GM23338 (cell line): ENCODE results near the gene KIAA1671. TPM values are rescaled to one million over a fixed set of nuclear protein-coding genes. Genes with fewer than 3 reads are reported as not detected.

Experiments
- ATAC-seq: fragments of 200-7000 bp; cut with Tn5 transposase; 3 replicates; pipeline ENCODE4 v1.9.1; 2020
- DNase-seq: peaks from one replicate; pipeline ENCODE4 v3.0.0-alpha.2; 2015; ENCODE audit warnings: low spot score
- H2AFZ ChIP-seq: fragments of 200-600 bp; sonication (generic); 2 replicates; pipeline ENCODE4 v1.8.0; 2016; ENCODE audit warnings: antibody characterized with exemption, mild to moderate bottlenecking, moderate library complexity
- H3F3A ChIP-seq: fragments of 200-600 bp; sonication (generic); replicated peaks from 2 replicates; pipeline ENCODE4 v1.8.0; 2017; ENCODE audit warnings: antibody characterized with exemption, mixed run types, low read depth
- H3K27ac ChIP-seq: fragments of 200-600 bp; sonication (generic); 2 replicates; pipeline ENCODE4 v1.6.1; 2016; ENCODE audit warnings: low read depth
- H3K27me3 ChIP-seq: fragments of 200-600 bp; sonication (generic); 2 replicates; pipeline ENCODE4 v1.8.0; 2016; ENCODE audit warnings: mild to moderate bottlenecking, mixed run types, moderate library complexity; ENCODE audit not compliant: insufficient read depth
- H3K36me3 ChIP-seq: fragments of 200-600 bp; sonication (generic); 2 replicates; pipeline ENCODE4 v1.8.0; 2016; ENCODE audit warnings: mild to moderate bottlenecking; ENCODE audit not compliant: insufficient read depth
- H3K4me1 ChIP-seq: fragments of 200-600 bp; sonication (generic); 2 replicates; pipeline ENCODE4 v1.8.0; 2016; ENCODE audit warnings: mild to moderate bottlenecking, moderate library complexity; ENCODE audit not compliant: insufficient read depth
- H3K4me2 ChIP-seq: fragments of 200-600 bp; sonication (generic); 2 replicates; pipeline ENCODE4 v1.7.1; 2017; ENCODE audit warnings: mixed run types
- H3K4me3 ChIP-seq: fragments of 200-600 bp; sonication (generic); 2 replicates; pipeline ENCODE4 v1.6.1; 2016; ENCODE audit warnings: mixed run types
- H3K79me2 ChIP-seq: fragments of 200-600 bp; sonication (generic); replicated peaks from 2 replicates; pipeline ENCODE4 v1.8.0; 2017; ENCODE audit warnings: mild to moderate bottlenecking; ENCODE audit not compliant: insufficient read depth
- H3K9me2 ChIP-seq: fragments of 200-600 bp; sonication (generic); 2 replicates; pipeline ENCODE4 v1.8.0; 2017; ENCODE audit not compliant: insufficient read depth
- H4K20me1 ChIP-seq: fragments of 200-600 bp; sonication (generic); replicated peaks from 2 replicates; pipeline ENCODE4 v1.8.0; 2017; ENCODE audit warnings: mild to moderate bottlenecking; ENCODE audit not compliant: insufficient read depth
- H3K27ac Mint-ChIP-seq: 2 replicates; pipeline ENCODE4 v1.8.0; 2020; ENCODE audit warnings: inconsistent platforms, mild to moderate bottlenecking, moderate library complexity, mixed read lengths
- H3K27me3 Mint-ChIP-seq: 3 replicates; pipeline ENCODE4 v1.8.0; 2022; ENCODE audit warnings: low read depth, mild to moderate bottlenecking, moderate library complexity, mixed read lengths, inconsistent platforms; ENCODE audit not compliant: insufficient read depth, poor library complexity
- H3K36me3 Mint-ChIP-seq: 3 replicates; pipeline ENCODE4 v1.8.0; 2021; ENCODE audit warnings: low read depth, mild to moderate bottlenecking, inconsistent platforms, moderate library complexity, mixed read lengths
- H3K4me1 Mint-ChIP-seq: 3 replicates; pipeline ENCODE4 v1.8.0; 2020; ENCODE audit warnings: mild to moderate bottlenecking, inconsistent platforms, mixed read lengths
- H3K4me3 Mint-ChIP-seq: 3 replicates; pipeline ENCODE4 v1.8.0; 2021; ENCODE audit warnings: moderate library complexity, mild to moderate bottlenecking, inconsistent platforms, mixed read lengths
- H3K9me3 Mint-ChIP-seq: 3 replicates; pipeline ENCODE4 v1.8.0; 2020; ENCODE audit warnings: moderate library complexity, mild to moderate bottlenecking, inconsistent platforms, mixed read lengths
- CREB1 ChIP-seq: fragments of 250-450 bp; sonication (Bioruptor Pico); IDR thresholded peaks from 2 replicates; pipeline ENCODE4 v1.5.0; 2020; ENCODE audit warnings: low read depth, mild to moderate bottlenecking, moderate library complexity
- CTCF ChIP-seq, 2 experiments: fragments of 200-600 bp in 1 of 2; sonication (generic) in 1 of 2; conservative IDR thresholded peaks; 2 replicates each; pipeline versions ENCODE4 v1.5.1 to v1.6.1; 2016 to 2017; ENCODE audit warnings: antibody characterized with exemption in 2 of 2, low read depth in 2 of 2, mild to moderate bottlenecking in 2 of 2, moderate library complexity in 1 of 2
- ETS1 ChIP-seq: IDR thresholded peaks from 2 replicates; pipeline ENCODE4 v1.6.1; 2016; ENCODE audit warnings: antibody characterized with exemption
- EZH2 ChIP-seq: fragments of 200-600 bp; sonication (generic); IDR thresholded peaks from one replicate; pipeline ENCODE4 v1.8.0; 2017; ENCODE audit warnings: antibody characterized with exemption, mild to moderate bottlenecking, low read depth; ENCODE audit not compliant: unreplicated experiment
- JUNB ChIP-seq: IDR thresholded peaks from one replicate; pipeline ENCODE4 v1.6.1; 2016; ENCODE audit warnings: antibody characterized with exemption; ENCODE audit not compliant: unreplicated experiment
- NANOG ChIP-seq: IDR thresholded peaks from 2 replicates; pipeline ENCODE4 v1.6.1; 2016; ENCODE audit warnings: antibody characterized with exemption, borderline replicate concordance
- POLR2AphosphoS5 ChIP-seq: IDR thresholded peaks from 2 replicates; pipeline ENCODE4 v1.6.1; 2016; ENCODE audit warnings: antibody characterized with exemption, low read depth
- REST ChIP-seq: IDR thresholded peaks from one replicate; pipeline ENCODE4 v1.6.1; 2018; ENCODE audit warnings: antibody characterized with exemption; ENCODE audit not compliant: unreplicated experiment
- STAT1 ChIP-seq: IDR thresholded peaks from one replicate; pipeline ENCODE4 v1.6.1; 2016; ENCODE audit warnings: antibody characterized with exemption; ENCODE audit not compliant: unreplicated experiment
- ZNF114 ChIP-seq: fragments of 250-450 bp; sonication (Bioruptor Pico); IDR thresholded peaks from 2 replicates; pipeline ENCODE4 v1.5.0; 2020; ENCODE audit warnings: mild to moderate bottlenecking, moderate library complexity
- ZNF331 ChIP-seq: fragments of 250-450 bp; sonication (Bioruptor Pico); IDR thresholded peaks from 2 replicates; pipeline ENCODE4 v1.5.0; 2020; ENCODE audit warnings: low read depth, mild to moderate bottlenecking, moderate library complexity
- polyA plus RNA-seq: library from polyadenylated mRNA; unstranded; fragments of >200 nt; fragmentation: Nextera tagmentation; extraction: Ambion mirVana; gene quantifications from 2 replicates; pipeline ENCODE4 v1.2.1, GENCODE V29; 2016
- total RNA-seq: library from RNA; depleted of rRNA; stranded (reverse); fragments of >200 nt; shearing (Covaris generic); gene quantifications from 2 replicates; pipeline ENCODE4 v1.2.3, GENCODE V29; 2014

KIAA1671 gene
- total and polyA plus RNA-seq, 2 experiments from 2014 or later: 6.1 to 27.2 TPM

GRCh38 chr22:25007444-25008106 lies 55.1 kb downstream of the KIAA1671 start (continued):
- TF ChIP-seq CTCF (conservative IDR thresholded peaks at IDR 0.05; ENCODE audit: low read depth in 2 of 2) (no peak), POLR2AphosphoS5 (no peak)

GRCh38 chr22:25008666-25009065 lies 56.1 kb downstream of the KIAA1671 start:
- Mint-ChIP-seq H3K27me3 (peaks cover 4% of the 10 kb centered on the region), H3K27ac (no peak overlapping the region), H3K4me3 (no peak overlapping the region), H3K36me3 (no peaks in the 10 kb centered on the region), H3K9me3 (no peaks in the 10 kb centered on the region), H3K4me1 (peaks cover 22% of the 10 kb centered on the region)
- ATAC-seq: no peak
- Histone ChIP-seq H3F3A (peaks cover 8% of the 10 kb centered on the region; the same call in 1 of the 2 replicates), H3K27ac (no peak overlapping the region), H3K4me2 (no peak overlapping the region), H3K79me2 (no peaks in the 10 kb centered on the region), H4K20me1 (no peaks in the 10 kb centered on the region), H3K9me2 (no peaks in the 10 kb centered on the region), H3K36me3 (no peaks in the 10 kb centered on the region; the same call in 1 of the 2 replicates), H3K4me3 (no peak overlapping the region), H3K4me1 (peaks cover 10% of the 10 kb centered on the region), H3K27me3 (no peaks in the 10 kb centered on the region), H2AFZ (no peak overlapping the region)
- DNase-seq: no peak
- no peak for TF ChIP-seq ETS1
- TF ChIP-seq NANOG: no peak
- no peak for TF ChIP-seq POLR2AphosphoS5
- TF ChIP-seq EZH2: no peak
- TF ChIP-seq STAT1: no peak
- no peak for TF ChIP-seq CTCF (conservative IDR thresholded peaks at IDR 0.05; ENCODE audit: low read depth in 2 of 2)
- TF ChIP-seq REST: no peak
- no peak for TF ChIP-seq ZNF114 (CRISPR knock-in tag)
- no peak for TF ChIP-seq JUNB
- TF ChIP-seq ZNF331 (CRISPR knock-in tag): no peak
- no peak for TF ChIP-seq CREB1 (CRISPR knock-in tag)
